ENCODE results near the gene ZIC1. TPM values are rescaled to one million over a fixed set of nuclear protein-coding genes. Genes with fewer than 3 reads are reported as not detected.

ZIC1 gene
- polyA plus RNA-seq, 4 donors = 0.03 TPM; not detected in 3

DNA sequence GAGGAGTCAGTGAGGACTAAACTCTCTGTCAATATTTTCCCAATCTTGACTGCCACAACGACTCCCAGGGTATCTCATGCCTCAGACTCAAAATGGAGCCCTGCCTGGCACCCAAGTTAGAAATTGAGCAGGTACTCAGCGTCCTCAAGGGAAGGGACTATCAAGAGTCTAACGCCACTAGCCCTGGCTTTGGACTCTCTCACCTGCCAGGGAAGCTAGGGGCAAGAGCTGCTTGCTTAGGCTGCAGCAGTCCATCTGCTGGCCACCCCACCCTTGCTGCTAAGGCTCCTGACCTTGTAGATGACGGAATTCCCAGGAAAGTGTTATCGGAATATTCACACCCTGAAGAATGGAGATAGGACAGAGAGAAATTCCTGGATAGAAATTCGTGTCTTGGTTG is 35.9 kb upstream of the ZIC1 start:
- 4 to 11% (median 5%) methylated on average over 6 of the region's 6 CpGs for WGBS, 3 donors
- DNase-seq = no peak
- no peak for FAIRE-seq

DNA sequence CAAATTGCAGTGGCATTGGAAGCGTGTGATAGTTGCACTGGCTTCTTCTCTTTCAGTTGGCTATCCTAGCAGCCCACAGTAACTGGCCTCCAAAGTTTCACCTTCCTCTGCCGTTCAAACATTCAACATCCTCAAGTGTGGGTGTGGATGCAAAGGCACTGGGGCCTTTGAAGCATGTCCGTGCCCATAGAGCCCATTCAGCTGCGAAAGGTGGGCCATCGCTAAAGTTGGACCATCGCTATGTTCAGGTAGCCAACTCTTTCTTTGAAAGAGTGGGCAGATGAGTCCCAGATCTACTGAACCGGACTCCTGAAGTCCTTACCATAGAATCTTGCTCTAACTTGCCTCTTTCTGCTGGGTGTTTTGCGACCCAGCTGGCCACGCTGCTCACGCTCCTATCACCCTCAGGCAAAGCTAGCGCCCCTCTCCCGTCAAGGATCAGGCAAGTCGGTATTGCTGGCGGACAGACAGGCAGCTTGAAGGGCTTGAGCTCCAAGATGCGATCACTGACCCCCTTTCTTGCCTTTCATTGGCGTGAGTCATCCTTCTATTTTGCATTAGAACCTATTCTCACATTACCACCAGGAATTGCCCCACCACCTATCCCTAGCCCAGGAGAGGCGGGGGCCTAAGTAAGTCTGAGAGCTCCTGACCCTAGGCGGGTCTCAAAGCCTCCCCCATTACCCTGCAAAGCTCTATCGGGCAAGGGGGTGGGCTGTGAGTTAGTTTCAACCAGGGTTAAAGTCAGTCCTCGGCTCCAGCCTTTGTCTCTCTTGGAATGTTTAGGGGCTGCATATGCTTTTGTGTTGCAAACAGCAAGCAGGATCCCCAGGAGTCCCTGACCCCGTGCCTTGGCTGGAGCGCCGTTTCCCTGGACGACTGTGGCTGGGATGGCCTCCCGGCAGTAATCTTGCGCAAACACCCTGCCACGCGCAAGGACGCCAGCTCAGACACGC is 31.5 kb upstream of the ZIC1 start:
- WGBS, 3 donors = 9 to 14% (median 10%) methylated on average over 30 of the region's 30 CpGs
- H3K27me3 ChIP-seq (ENCODE audit: control insufficient read depth in 3 of 3, insufficient read depth in 3 of 3, low read length in 3 of 3) = peaks cover 0 to 84% (median 42%) of the 10 kb centered on the region in 3 donors
- FAIRE-seq = no peak

More for the DNA sequence above, 35.9 kb upstream of the ZIC1 start:
- Histone ChIP-seq H3K4me1 (ENCODE audit: control insufficient read depth in 3 of 3, insufficient read depth in 2 of 3, low read depth in 1 of 3, low read length in 2 of 3) (no peaks in the 10 kb centered on the region), H3K9me3 (ENCODE audit: control insufficient read depth in 2 of 2, insufficient read depth in 1 of 2, low read depth in 1 of 2, low read length in 1 of 2) (peaks cover 0 to 10% of the 10 kb centered on the region in 2 donors), H3K36me3 (ENCODE audit: control insufficient read depth in 3 of 3, insufficient read depth in 2 of 3, low read depth in 1 of 3, low read length in 3 of 3) (no peaks in the 10 kb centered on the region), H3K4me3 (ENCODE audit: low read depth in 1 of 3, low read length in 3 of 3) (no peak overlapping the region), H3K27ac (ENCODE audit: low read depth in 1 of 3, low read length in 2 of 3) (no peak overlapping the region), H3K27me3 (ENCODE audit: control insufficient read depth in 3 of 3, insufficient read depth in 3 of 3, low read length in 3 of 3) (peaks cover 4 to 88% (median 51%) of the 10 kb centered on the region in 3 donors)

DNA sequence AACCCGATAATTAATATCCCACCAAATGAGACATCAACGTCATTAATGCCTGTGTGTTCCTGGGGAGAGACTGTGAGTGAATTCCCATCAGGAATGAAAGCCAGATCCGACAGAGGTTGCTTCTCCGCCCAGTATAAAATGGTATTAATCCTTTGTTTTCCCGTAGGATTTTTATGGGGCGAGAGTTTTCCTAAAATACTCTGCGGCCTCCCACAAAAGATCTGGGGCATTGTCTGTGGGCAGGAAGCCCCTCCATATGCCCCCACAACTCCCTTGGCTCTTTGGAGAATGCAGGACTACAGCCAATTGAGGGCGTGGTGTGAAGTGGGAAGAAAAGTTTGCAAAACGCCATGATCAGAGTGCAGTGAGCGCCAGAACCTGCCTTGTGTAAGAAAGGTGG is 29.5 kb upstream of the ZIC1 start:
- peaks cover 0 to 84% (median 42%) of the 10 kb centered on the region in 3 donors for H3K27me3 ChIP-seq (ENCODE audit: control insufficient read depth in 3 of 3, insufficient read depth in 3 of 3, low read length in 3 of 3)

More for the DNA sequence above, 31.5 kb upstream of the ZIC1 start:
- DNase-seq = no peak
- H3K36me3 ChIP-seq (ENCODE audit: control insufficient read depth in 3 of 3, insufficient read depth in 2 of 3, low read depth in 1 of 3, low read length in 3 of 3) = no peaks in the 10 kb centered on the region
- no peaks in the 10 kb centered on the region for H3K4me1 ChIP-seq (ENCODE audit: control insufficient read depth in 3 of 3, insufficient read depth in 2 of 3, low read depth in 1 of 3, low read length in 2 of 3)
- H3K27ac ChIP-seq (ENCODE audit: low read depth in 1 of 3, low read length in 2 of 3) = no peak overlapping the region
- no peak overlapping the region for H3K4me3 ChIP-seq (ENCODE audit: low read depth in 1 of 3, low read length in 3 of 3)
- peaks cover 0 to 7% of the 10 kb centered on the region in 2 donors for H3K9me3 ChIP-seq (ENCODE audit: control insufficient read depth in 2 of 2, insufficient read depth in 1 of 2, low read depth in 1 of 2, low read length in 1 of 2)

DNA sequence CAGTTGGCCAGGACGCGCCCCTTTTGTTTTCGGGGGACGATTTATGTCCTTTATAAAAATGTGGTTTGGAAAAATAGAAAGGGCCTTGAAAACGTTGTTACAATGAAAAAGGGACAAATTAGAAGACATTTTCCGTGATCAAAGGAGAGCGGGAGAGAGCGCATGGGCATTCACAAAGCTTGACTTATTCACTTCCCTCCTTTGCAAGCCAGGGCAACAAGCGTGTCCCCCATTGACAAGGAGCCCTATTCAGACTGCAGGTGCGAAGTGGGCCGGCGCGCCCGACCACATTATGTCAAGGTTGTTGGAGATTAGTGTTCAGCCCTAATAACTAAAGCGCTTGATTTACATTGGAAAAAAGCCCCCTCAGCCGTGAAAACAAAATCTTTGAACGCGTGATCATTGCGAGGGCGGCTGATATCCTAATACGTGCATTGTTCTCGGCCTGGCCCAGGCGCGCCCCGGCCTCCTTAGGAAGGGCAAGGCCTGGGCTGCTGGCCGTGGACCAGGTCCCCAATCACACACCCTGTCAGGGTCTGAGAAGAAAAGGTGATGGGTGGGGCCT is 28.7 kb upstream of the ZIC1 start:
- Histone ChIP-seq H3K4me1 (ENCODE audit: control insufficient read depth in 3 of 3, insufficient read depth in 2 of 3, low read depth in 1 of 3, low read length in 2 of 3) (no peaks in the 10 kb centered on the region), H3K27me3 (ENCODE audit: control insufficient read depth in 3 of 3, insufficient read depth in 3 of 3, low read length in 3 of 3) (peaks cover 0 to 84% (median 48%) of the 10 kb centered on the region in 3 donors), H3K36me3 (ENCODE audit: control insufficient read depth in 3 of 3, insufficient read depth in 2 of 3, low read depth in 1 of 3, low read length in 3 of 3) (no peaks in the 10 kb centered on the region), H3K9me3 (ENCODE audit: control insufficient read depth in 2 of 2, insufficient read depth in 1 of 2, low read depth in 1 of 2, low read length in 1 of 2) (peaks cover 2 to 10% of the 10 kb centered on the region in 2 donors), H3K27ac (ENCODE audit: low read depth in 1 of 3, low read length in 2 of 3) (no peak overlapping the region), H3K4me3 (ENCODE audit: low read depth in 1 of 3, low read length in 3 of 3) (no peak overlapping the region)
- 9 to 20% (median 14%) methylated on average over 26 of the region's 26 CpGs for WGBS, 3 donors
- no peak for FAIRE-seq
- no peak for DNase-seq

More for the DNA sequence above, 29.5 kb upstream of the ZIC1 start:
- Histone ChIP-seq H3K27ac (ENCODE audit: low read depth in 1 of 3, low read length in 2 of 3) (no peak overlapping the region), H3K36me3 (ENCODE audit: control insufficient read depth in 3 of 3, insufficient read depth in 2 of 3, low read depth in 1 of 3, low read length in 3 of 3) (no peaks in the 10 kb centered on the region), H3K9me3 (ENCODE audit: control insufficient read depth in 2 of 2, insufficient read depth in 1 of 2, low read depth in 1 of 2, low read length in 1 of 2) (peaks cover 0 to 5% of the 10 kb centered on the region in 2 donors), H3K4me1 (ENCODE audit: control insufficient read depth in 3 of 3, insufficient read depth in 2 of 3, low read depth in 1 of 3, low read length in 2 of 3) (no peaks in the 10 kb centered on the region), H3K4me3 (ENCODE audit: low read depth in 1 of 3, low read length in 3 of 3) (no peak overlapping the region)
- 9 to 12% (median 12%) methylated on average over 10 of the region's 10 CpGs for WGBS, 3 donors
- FAIRE-seq (no peak), DNase-seq (no peak)

DNA sequence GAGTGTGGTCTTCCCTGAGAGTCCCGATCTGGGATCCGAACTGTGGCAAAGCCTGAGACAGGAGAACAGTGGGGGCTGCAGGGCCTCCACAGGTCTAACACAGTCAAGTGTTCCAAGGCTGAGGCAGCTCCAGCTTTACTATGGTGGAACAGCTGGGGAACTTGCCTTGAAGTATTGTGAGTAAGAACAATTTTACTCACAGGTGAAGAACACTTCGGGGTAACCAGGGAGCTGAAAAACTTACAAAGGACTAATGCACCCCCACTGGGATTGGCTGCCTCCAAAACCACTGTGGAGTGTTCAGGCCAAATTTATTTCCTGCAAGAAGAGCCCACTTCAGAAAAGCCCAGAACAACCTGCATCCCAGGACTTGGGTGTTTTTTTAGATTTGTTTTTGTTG is 28.2 kb upstream of the ZIC1 start:
- no peaks in the 10 kb centered on the region for H3K36me3 ChIP-seq (ENCODE audit: control insufficient read depth in 3 of 3, insufficient read depth in 2 of 3, low read depth in 1 of 3, low read length in 3 of 3)
- no peak overlapping the region for H3K4me3 ChIP-seq (ENCODE audit: low read depth in 1 of 3, low read length in 3 of 3)
- FAIRE-seq = no peak
- H3K4me1 ChIP-seq (ENCODE audit: control insufficient read depth in 3 of 3, insufficient read depth in 2 of 3, low read depth in 1 of 3, low read length in 2 of 3) = no peaks in the 10 kb centered on the region
- WGBS, 3 donors = 9 to 22% (median 13%) methylated on average over 3 of the region's 3 CpGs
- H3K27me3 ChIP-seq (ENCODE audit: control insufficient read depth in 3 of 3, insufficient read depth in 3 of 3, low read length in 3 of 3) = peaks cover 0 to 89% (median 52%) of the 10 kb centered on the region in 3 donors
- DNase-seq = no peak
- H3K27ac ChIP-seq (ENCODE audit: low read depth in 1 of 3, low read length in 2 of 3) = no peak overlapping the region
- H3K9me3 ChIP-seq (ENCODE audit: control insufficient read depth in 2 of 2, insufficient read depth in 1 of 2, low read depth in 1 of 2, low read length in 1 of 2) = peaks cover 2 to 10% of the 10 kb centered on the region in 2 donors

DNA sequence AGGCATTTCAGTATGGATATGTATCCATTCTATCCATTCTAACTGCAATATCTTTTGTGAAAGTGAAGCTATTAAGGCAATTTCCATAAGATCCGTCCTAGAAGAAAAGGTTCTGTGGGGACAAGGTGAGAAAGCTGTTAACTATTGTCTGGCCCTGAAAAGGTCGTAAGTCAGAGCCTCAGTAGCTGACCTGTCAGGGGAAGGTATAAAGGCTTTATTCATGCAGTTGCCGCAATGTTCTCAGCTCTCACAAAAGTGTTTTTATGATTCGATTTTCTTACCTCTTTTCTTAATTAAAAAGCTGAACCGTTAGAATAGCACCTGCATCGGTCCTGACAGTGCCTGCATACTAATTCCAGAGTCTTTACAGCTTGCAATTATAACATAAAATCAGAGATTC is 27.6 kb upstream of the ZIC1 start:
- H3K36me3 ChIP-seq (ENCODE audit: control insufficient read depth in 3 of 3, insufficient read depth in 2 of 3, low read depth in 1 of 3, low read length in 3 of 3) = no peaks in the 10 kb centered on the region
- DNase-seq = no peak
- 9 to 12% (median 9%) methylated on average over 6 of the region's 6 CpGs for WGBS, 3 donors
- H3K4me1 ChIP-seq (ENCODE audit: control insufficient read depth in 3 of 3, insufficient read depth in 2 of 3, low read depth in 1 of 3, low read length in 2 of 3) = no peaks in the 10 kb centered on the region
- H3K9me3 ChIP-seq (ENCODE audit: control insufficient read depth in 2 of 2, insufficient read depth in 1 of 2, low read depth in 1 of 2, low read length in 1 of 2) = peaks cover 2 to 10% of the 10 kb centered on the region in 2 donors
- H3K4me3 ChIP-seq (ENCODE audit: low read depth in 1 of 3, low read length in 3 of 3) = no peak overlapping the region
- peaks cover 0 to 90% (median 52%) of the 10 kb centered on the region in 3 donors for H3K27me3 ChIP-seq (ENCODE audit: control insufficient read depth in 3 of 3, insufficient read depth in 3 of 3, low read length in 3 of 3)
- H3K27ac ChIP-seq (ENCODE audit: low read depth in 1 of 3, low read length in 2 of 3) = no peak overlapping the region
- no peak for FAIRE-seq

DNA sequence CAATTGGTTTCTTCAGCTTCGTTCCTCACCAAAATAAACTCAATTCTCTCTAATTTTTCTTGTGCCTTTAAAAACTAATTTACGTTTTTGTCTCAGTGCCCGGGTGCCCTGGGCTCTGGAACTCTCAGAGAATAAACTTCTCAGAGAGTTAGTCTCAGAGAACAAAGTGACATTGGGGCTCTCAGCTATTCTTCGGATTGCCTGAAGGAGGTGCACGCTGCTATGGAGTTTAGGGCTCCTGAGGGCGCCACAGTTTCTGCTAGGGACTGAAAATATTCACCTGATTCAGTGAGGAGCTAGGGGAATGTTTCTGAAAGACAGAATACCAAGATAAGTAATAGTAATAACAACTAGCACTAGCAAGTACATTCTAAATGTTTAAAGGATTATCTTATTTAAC is 25.5 kb upstream of the ZIC1 start:
- H3K4me1 ChIP-seq (ENCODE audit: control insufficient read depth in 3 of 3, insufficient read depth in 2 of 3, low read depth in 1 of 3, low read length in 2 of 3) = no peaks in the 10 kb centered on the region
- no peak overlapping the region for H3K4me3 ChIP-seq (ENCODE audit: low read depth in 1 of 3, low read length in 3 of 3)
- DNase-seq (peak in 1 of 2 donors; percentile 1), FAIRE-seq (no peak)
- WGBS, 3 donors = 4 to 7% (median 6%) methylated on average over 6 of the region's 6 CpGs
- peaks cover 2 to 9% of the 10 kb centered on the region in 2 donors for H3K9me3 ChIP-seq (ENCODE audit: control insufficient read depth in 2 of 2, insufficient read depth in 1 of 2, low read depth in 1 of 2, low read length in 1 of 2)
- H3K27ac ChIP-seq (ENCODE audit: low read depth in 1 of 3, low read length in 2 of 3) = no peak overlapping the region
- no peaks in the 10 kb centered on the region for H3K36me3 ChIP-seq (ENCODE audit: control insufficient read depth in 3 of 3, insufficient read depth in 2 of 3, low read depth in 1 of 3, low read length in 3 of 3)
- peaks cover 2 to 91% (median 56%) of the 10 kb centered on the region in 3 donors for H3K27me3 ChIP-seq (ENCODE audit: control insufficient read depth in 3 of 3, insufficient read depth in 3 of 3, low read length in 3 of 3)

DNA sequence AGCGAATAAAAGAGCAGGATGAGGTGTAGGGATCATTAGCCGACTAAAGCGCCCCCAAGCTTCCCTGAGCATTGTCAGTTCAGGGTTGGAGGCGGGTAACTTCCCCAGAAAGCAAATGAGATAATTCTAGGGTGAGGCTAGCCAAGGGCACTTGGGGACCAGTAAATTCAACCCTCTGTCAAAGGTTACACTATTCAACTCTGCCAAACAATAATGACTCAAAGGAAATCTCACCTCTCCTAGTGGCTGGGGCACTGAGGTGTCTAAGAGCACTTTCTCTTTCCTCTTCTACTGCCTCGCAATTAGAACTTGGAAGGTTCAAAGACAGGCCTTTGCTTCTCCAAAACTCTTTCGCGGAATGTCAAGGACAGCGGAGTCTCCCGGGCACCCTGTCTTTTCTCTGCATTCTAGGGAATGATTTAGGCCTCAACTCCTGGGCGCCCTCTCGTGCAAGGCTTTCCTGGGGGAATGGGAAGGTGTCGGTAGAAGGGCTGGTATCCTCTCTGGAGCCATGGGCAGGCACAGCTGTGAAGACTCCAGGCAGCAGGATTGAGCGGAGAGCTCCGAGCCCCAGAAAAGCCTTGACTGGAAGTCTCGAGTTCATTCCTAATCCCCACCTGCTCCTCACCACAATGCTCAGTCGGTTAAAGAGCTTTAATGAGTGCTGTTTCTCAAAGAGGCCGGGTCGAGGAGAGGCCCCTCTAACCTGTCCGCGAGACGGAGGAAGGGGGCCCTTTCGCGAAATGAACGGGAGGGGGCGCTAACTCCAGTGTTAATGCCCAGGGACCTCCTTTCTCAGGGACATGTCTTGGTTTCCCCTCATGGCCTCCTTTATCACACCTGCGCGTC is 24.7 kb upstream of the ZIC1 start:
- Histone ChIP-seq H3K27ac (ENCODE audit: low read depth in 1 of 3, low read length in 2 of 3) (no peak overlapping the region), H3K4me1 (ENCODE audit: control insufficient read depth in 3 of 3, insufficient read depth in 2 of 3, low read depth in 1 of 3, low read length in 2 of 3) (no peaks in the 10 kb centered on the region), H3K4me3 (ENCODE audit: low read depth in 1 of 3, low read length in 3 of 3) (no peak overlapping the region), H3K9me3 (ENCODE audit: control insufficient read depth in 2 of 2, insufficient read depth in 1 of 2, low read depth in 1 of 2, low read length in 1 of 2) (peaks cover 2 to 9% of the 10 kb centered on the region in 2 donors), H3K27me3 (ENCODE audit: control insufficient read depth in 3 of 3, insufficient read depth in 3 of 3, low read length in 3 of 3) (peaks cover 2 to 94% (median 61%) of the 10 kb centered on the region in 3 donors), H3K36me3 (ENCODE audit: control insufficient read depth in 3 of 3, insufficient read depth in 2 of 3, low read depth in 1 of 3, low read length in 3 of 3) (no peaks in the 10 kb centered on the region)
- FAIRE-seq (no peak), DNase-seq (no peak)
- WGBS, 3 donors = 9 to 25% (median 15%) methylated on average over 27 of the region's 27 CpGs

All from small intestine (tissue), 7 donors.